SW 1271 (cell line): ENCODE results near the gene KNCN.

Experiments
- DNase-seq, 2 experiments: peaks; one replicate each; lab custom pipeline; 2025; lab: John Stamatoyannopoulos, UW

The KNCN gene

GRCh38 chr1:46551597-46552095 is at the start of gene KNCN:
KNCN (minus strand) TSS chr1:46551647; CDS start chr1:46551215, 432 bp downstream.
- no peak for DNase-seq

GRCh38 chr1:46599059-46599970 is 47.9 kb upstream of the KNCN start:
- no peak for DNase-seq

GRCh38 chr1:46596846-46597245 is 45.4 kb upstream of the KNCN start:
- DNase-seq = no peak

- DNase-seq = no peak
Measured at GRCh38 chr1:46596036-46596435, 44.6 kb upstream of the KNCN start.

GRCh38 chr1:46595127-46595526 is 43.7 kb upstream of the KNCN start:
- DNase-seq = no peak

GRCh38 chr1:46594063-46594462 is 42.6 kb upstream of the KNCN start:
- DNase-seq = no peak

GRCh38 chr1:46592823-46593222 is 41.4 kb upstream of the KNCN start:
- DNase-seq = no peak

- no peak for DNase-seq
Measured at GRCh38 chr1:46589529-46589928, 38.1 kb upstream of the KNCN start.

- no peak for DNase-seq
Measured at GRCh38 chr1:46587069-46587468, 35.6 kb upstream of the KNCN start.

GRCh38 chr1:46585312-46585938 is 34.0 kb upstream of the KNCN start:
- DNase-seq = no peak

GRCh38 chr1:46583494-46583893 is 32.0 kb upstream of the KNCN start:
- no peak for DNase-seq

- DNase-seq = no peak
Measured at GRCh38 chr1:46582972-46583371, 31.5 kb upstream of the KNCN start.

- DNase-seq = no peak
Measured at GRCh38 chr1:46581681-46582455, 30.4 kb upstream of the KNCN start.

GRCh38 chr1:46580140-46580903 is 28.9 kb upstream of the KNCN start:
- DNase-seq = no peak

GRCh38 chr1:46577671-46578070 is 26.2 kb upstream of the KNCN start:
- DNase-seq = no peak

GRCh38 chr1:46576596-46576995 is 25.1 kb upstream of the KNCN start:
- DNase-seq = no peak

- DNase-seq = no peak
Measured at GRCh38 chr1:46575778-46576177, 24.3 kb upstream of the KNCN start.

GRCh38 chr1:46575300-46575699 is 23.9 kb upstream of the KNCN start:
- no peak for DNase-seq

GRCh38 chr1:46571691-46572225 is 20.3 kb upstream of the KNCN start:
- DNase-seq = no peak

GRCh38 chr1:46569884-46570725 is 18.7 kb upstream of the KNCN start:
- DNase-seq = no peak
